Prostate gland (tissue), 2 donors: ENCODE data around the gene MTPN.

ENCODE experiments used
- CTCF ChIP-seq, 4 experiments: fragments of 200-600 bp in 2 of 4; fragments of 450-650 bp in 2 of 4; sonication (generic) in 2 of 4; IDR thresholded peaks; 1 replicate in 3 of 4; 2 replicates in 1 of 4; pipeline ENCODE4 v1.5.1; 2016 to 2019; ENCODE audit warnings: antibody characterized with exemption in 4 of 4, mild to moderate bottlenecking in 2 of 4, moderate library complexity in 2 of 4
- POLR2A ChIP-seq: fragments of 450-650 bp; IDR thresholded peaks from one replicate; pipeline ENCODE4 v1.6.1; 2016; ENCODE audit warnings: antibody characterized with exemption, mild to moderate bottlenecking
- POLR2AphosphoS5 ChIP-seq: sonication (generic); formaldehyde crosslinking; IDR thresholded peaks from one replicate; pipeline ENCODE4 v1.6.1; 2017; ENCODE audit warnings: antibody characterized with exemption

GRCh38 chr7:135957627-135958026 lies 19.5 kb downstream of the MTPN start:
- no peak for TF ChIP-seq CTCF (IDR thresholded peaks at IDR 0.05)
- no peak for TF ChIP-seq POLR2A
- no peak for TF ChIP-seq POLR2AphosphoS5
